ENCODE data around the gene UST.
"Not testable (repeated sequence)": the region's sequence is repeated elsewhere in the genome, so short reads cannot be mapped to it uniquely, and the experiment has no call there.

UST gene

GRCh38 chr6:148906386-148906785 lies 159.6 kb downstream of the UST start:
- ChIA-PET POLR2A (no interaction called here), CTCF (interaction anchor here (2.3 kb wide), 1 partner anchor 9 kb away, joined by 5 read pairs; no protein-coding TSS in a partner anchor)
- DNase-seq (ENCODE audit: extremely low spot score), result no peak
- no peak for TF ChIP-seq CTCF (IDR thresholded peaks at IDR 0.05; ENCODE audit: control extremely low read depth, extremely low read depth, low read depth, missing control alignments)

- peak; percentile 26 for DNase-seq (ENCODE audit: extremely low spot score)
- ChIA-PET POLR2A (interaction anchor here (0.6 to 0.7 kb wide), 3 partner anchors 217 to 686 kb away, joined by 3 to 5 read pairs (median 5); no protein-coding TSS in a partner anchor), CTCF (no interaction called here)
- no peak for TF ChIP-seq CTCF (IDR thresholded peaks at IDR 0.05; ENCODE audit: control extremely low read depth, extremely low read depth, low read depth, missing control alignments)
These were observed 160.7 kb downstream of the UST start for GRCh38 chr6:148907573-148907972.

GRCh38 chr6:148912252-148912651 lies 165.4 kb downstream of the UST start:
- CTCF ChIA-PET, result interaction anchor here (0.8 to 1.7 kb wide), 3 partner anchors 10 to 27 kb away, joined by 3 to 5 read pairs (median 4); no protein-coding TSS in a partner anchor
- no peak for DNase-seq (ENCODE audit: extremely low spot score)
- TF ChIP-seq CTCF (IDR thresholded peaks at IDR 0.05; ENCODE audit: control extremely low read depth, extremely low read depth, low read depth, missing control alignments), result no peak
- POLR2A ChIA-PET, result no interaction called here

GRCh38 chr6:148915810-148916209 lies 169.0 kb downstream of the UST start:
- ChIA-PET CTCF (interaction anchor here (1.0 to 1.9 kb wide), 5 partner anchors 9 to 356 kb away, joined by 3 to 5 read pairs (median 3); no protein-coding TSS in a partner anchor), POLR2A (no interaction called here)
- no peak for DNase-seq (ENCODE audit: extremely low spot score)
- TF ChIP-seq CTCF (IDR thresholded peaks at IDR 0.05; ENCODE audit: control extremely low read depth, extremely low read depth, low read depth, missing control alignments), result no peak

GRCh38 chr6:148916485-148916884 lies 169.7 kb downstream of the UST start:
- POLR2A ChIA-PET; DNase-seq (ENCODE audit: extremely low spot score): not testable (repeated sequence)
- CTCF ChIA-PET, result interaction anchor here (1.1 to 1.9 kb wide), 4 partner anchors 8 to 145 kb away, joined by 3 to 5 read pairs (median 4); no protein-coding TSS in a partner anchor

GRCh38 chr6:148924226-148925012 lies 177.6 kb downstream of the UST start:
- POLR2A ChIA-PET, result interaction anchor here (0.5 kb wide), 1 partner anchor 1080 kb away, joined by 4 read pairs; no protein-coding TSS in a partner anchor
- CTCF ChIA-PET, result interaction anchor here (1.0 to 1.5 kb wide), 4 partner anchors 9 to 347 kb away, joined by 3 to 4 read pairs (median 3); no protein-coding TSS in a partner anchor
- DNase-seq (ENCODE audit: extremely low spot score), result no peak
- TF ChIP-seq CTCF (IDR thresholded peaks at IDR 0.05; ENCODE audit: control extremely low read depth, extremely low read depth, low read depth, missing control alignments), result no peak

- DNase-seq (ENCODE audit: extremely low spot score), result no peak
- CTCF ChIA-PET, result interaction anchor here (0.9 to 1.1 kb wide), 3 partner anchors 29 to 348 kb away, joined by 3 to 4 read pairs (median 3); no protein-coding TSS in a partner anchor
- TF ChIP-seq CTCF (IDR thresholded peaks at IDR 0.05; ENCODE audit: control extremely low read depth, extremely low read depth, low read depth, missing control alignments), result no peak
- POLR2A ChIA-PET, result no interaction called here
These were observed 178.9 kb downstream of the UST start for GRCh38 chr6:148925701-148926100.

Data from GM10248 (cell line).